HCT116 (cell line): Measurements from ENCODE around the gene CPLANE2. TPM values are rescaled to one million over a fixed set of nuclear protein-coding genes. Genes with fewer than 3 reads are reported as not detected.
A peak's percentile ranks its signal among the peaks of the same experiment; 100 is the strongest.

Experiments
- ATAC-seq: fragments of 200-7000 bp; cut with Tn5 transposase; 2 replicates; pipeline ENCODE4 v1.9.1; 2020; ENCODE audit warnings: mild to moderate bottlenecking, moderate library complexity
- BruUV-seq: library from RNA; stranded (reverse); fragments of 400-500 nt; replicated peaks from 2 replicates; lab custom pipeline; 2021; lab: Mats Ljungman, UMichigan
- CTCF ChIA-PET: fragments of 300-600 bp; sonication (Branson Sonifier 250); formaldehyde crosslinking; loops from one replicate; lab custom pipeline; 2021; ENCODE audit warnings: antibody characterized with exemption; lab: Charles Lee
- POLR2A ChIA-PET: fragments of 300-600, 350-600 bp; sonication (Branson Sonifier 250); formaldehyde crosslinking; loops from one replicate; lab custom pipeline; 2021; ENCODE audit warnings: antibody characterized with exemption; lab: Charles Lee
- RAD21 ChIA-PET, 2 experiments: fragments of 300-600 bp; sonication (Branson Sonifier 250); formaldehyde crosslinking; loops; one replicate each; lab custom pipeline; 2023; ENCODE audit warnings: low total read pairs in 2 of 2; ENCODE audit not compliant: uncharacterized antibody in 2 of 2, unreplicated experiment in 2 of 2, low non-redundant PET in 1 of 2; lab: Charles Lee
- DNase-seq: peaks from one replicate; pipeline ENCODE4 v3.0.0-alpha.2; 2010; ENCODE audit warnings: low read depth, low spot score
- H2AFZ ChIP-seq: fragments of 200-600 bp; shearing (Covaris generic), sonication (generic); 2 replicates; pipeline ENCODE4 v1.6.1; 2017; ENCODE audit warnings: low read depth, mixed run types, mixed read lengths, antibody characterized with exemption, low read length; ENCODE audit not compliant: poor library complexity, severe bottlenecking
- H3K27ac ChIP-seq: 2 replicates; pipeline ENCODE4 v1.5.1; 2012; ENCODE audit warnings: low read depth, low read length
- H3K27me3 ChIP-seq: fragments of 200-600 bp; sonication (generic); 2 replicates; pipeline ENCODE4 v1.6.1; 2016; ENCODE audit warnings: mixed run types, low read length, mixed read lengths; ENCODE audit not compliant: insufficient read depth
- H3K36me3 ChIP-seq, 2 experiments: fragments of 200-500 bp in 1 of 2; fragments of 200-600 bp in 1 of 2; sonication (Bioruptor generic) in 1 of 2; sonication (generic) in 1 of 2; 2 replicates each; pipeline versions ENCODE4 v1.5.1 to v1.6.1; 2014 to 2016; ENCODE audit warnings: low read length in 2 of 2, inconsistent platforms in 1 of 2, mixed read lengths in 1 of 2, mixed run types in 1 of 2; ENCODE audit not compliant: insufficient read depth in 2 of 2, control insufficient read depth in 1 of 2
- H3K4me1 ChIP-seq, 2 experiments: fragments of 200-600 bp in 1 of 2; sonication (generic) in 1 of 2; 2 replicates each; pipeline versions ENCODE4 v1.5.1 to v1.6.1; 2012 to 2017; ENCODE audit warnings: low read length in 2 of 2, inconsistent platforms in 1 of 2, mild to moderate bottlenecking in 1 of 2, mixed read lengths in 1 of 2, mixed run types in 1 of 2, moderate library complexity in 1 of 2; ENCODE audit not compliant: insufficient read depth in 2 of 2, control insufficient read depth in 1 of 2
- H3K4me2 ChIP-seq: fragments of 200-600 bp; sonication (generic); 2 replicates; pipeline ENCODE4 v1.6.1; 2017; ENCODE audit warnings: mixed run types, low read length, mixed read lengths
- H3K4me3 ChIP-seq, 2 experiments: fragments of 200-600 bp in 1 of 2; sonication (generic) in 1 of 2; replicated peaks in 1 of 2; 2 replicates each; pipeline ENCODE4 v1.5.1; 2011 to 2016; ENCODE audit warnings: low read length in 2 of 2, control low read depth in 1 of 2, low read depth in 1 of 2, mild to moderate bottlenecking in 1 of 2, mixed read lengths in 1 of 2, mixed run types in 1 of 2
- H3K79me2 ChIP-seq: fragments of 200-600 bp; sonication (generic); 2 replicates; pipeline ENCODE4 v1.6.1; 2017; ENCODE audit warnings: mild to moderate bottlenecking, mixed run types, low read length, moderate library complexity, mixed read lengths; ENCODE audit not compliant: insufficient read depth
- H3K9ac ChIP-seq: fragments of 200-600 bp; sonication (generic); 2 replicates; pipeline ENCODE4 v1.6.1; 2016; ENCODE audit warnings: low read length, mixed read lengths
- H3K9me2 ChIP-seq: fragments of 200-600 bp; sonication (generic), shearing (Covaris generic); 2 replicates; pipeline ENCODE4 v1.6.1; 2017; ENCODE audit warnings: mixed run types, mild to moderate bottlenecking, moderate library complexity; ENCODE audit not compliant: insufficient read depth
- H3K9me3 ChIP-seq, 2 experiments: fragments of 200-500 bp in 1 of 2; fragments of 200-600 bp in 1 of 2; sonication (Bioruptor generic) in 1 of 2; sonication (generic) in 1 of 2; 2 replicates each; pipeline ENCODE4 v1.6.1; 2014 to 2017; ENCODE audit warnings: low read length in 2 of 2, mixed read lengths in 2 of 2, inconsistent platforms in 1 of 2, low read depth in 1 of 2, mild to moderate bottlenecking in 1 of 2, mixed run types in 1 of 2, moderate library complexity in 1 of 2; ENCODE audit not compliant: control insufficient read depth in 1 of 2, insufficient read depth in 1 of 2
- H4K20me1 ChIP-seq: fragments of 200-600 bp; sonication (generic), shearing (Covaris generic); 2 replicates; pipeline ENCODE4 v1.6.1; 2017; ENCODE audit warnings: mixed run types, mild to moderate bottlenecking, moderate library complexity; ENCODE audit not compliant: insufficient read depth
- CBX3 ChIP-seq: IDR thresholded peaks from 2 replicates; pipeline ENCODE4 v1.6.1; 2012; ENCODE audit warnings: low read depth
- EGR1 ChIP-seq: IDR thresholded peaks from 2 replicates; pipeline ENCODE4 v1.6.1; 2012; ENCODE audit warnings: low read depth
- POLR2A ChIP-seq: IDR thresholded peaks from 2 replicates; pipeline ENCODE4 v1.7.0; 2011; ENCODE audit warnings: borderline replicate concordance; ENCODE audit not compliant: insufficient read depth, insufficient read length; ENCODE audit errors: extremely low read depth
- POLR2AphosphoS5 ChIP-seq: IDR thresholded peaks from 2 replicates; pipeline ENCODE4 v1.6.1; 2011; ENCODE audit warnings: mild to moderate bottlenecking, low read depth, low read length, moderate library complexity
- RAD21 ChIP-seq: IDR thresholded peaks from 2 replicates; pipeline ENCODE4 v1.6.1; 2012; ENCODE audit warnings: low read depth, mild to moderate bottlenecking
- YY1 ChIP-seq: IDR thresholded peaks from 2 replicates; pipeline ENCODE4 v1.6.1; 2011; ENCODE audit warnings: low read length, low read depth, moderate library complexity, mild to moderate bottlenecking; ENCODE audit not compliant: insufficient replicate concordance; ENCODE audit errors: extremely low read depth
- ZFX ChIP-seq: fragments of 450-650 bp; IDR thresholded peaks from 2 replicates; pipeline ENCODE4 v1.6.1; 2017
- intact Hi-C: fragments of 100-400 bp; cut with micrococcal nuclease; formaldehyde crosslinking; loops from 2 replicates; pipeline ENCODE4 v1.10.0; 2022
- total RNA-seq: library from RNA; stranded (reverse); gene quantifications from one replicate; pipeline ENCODE4 v1.2.1, GENCODE V29; 2021; ENCODE audit not compliant: unreplicated experiment
- TF ChIP-seq, protein P1 (sequence below): IDR thresholded peaks from 2 replicates; pipeline ENCODE4 v1.6.1; 2012

The CPLANE2 gene
- total RNA-seq, 1 experiment from 2014 or later = 8.1 TPM

GRCh38 chr1:16199157-16199501 lies 37.9 kb downstream of the CPLANE2 start:
- Histone ChIP-seq H3K27me3 (no peaks in the 10 kb centered on the region), H3K9ac (no peak overlapping the region), H3K36me3 (peaks cover 16 to 26% of the 10 kb centered on the region in 2 experiments; a peak in 3 of 4 replicates), H3K9me3 (no peaks in the 10 kb centered on the region), H2AFZ (no peak overlapping the region), H3K4me3 (no peak overlapping the region), H3K4me1 (no peaks in the 10 kb centered on the region), H3K79me2 (no peaks in the 10 kb centered on the region; the same call in 1 of the 2 replicates), H3K4me2 (no peak overlapping the region), H3K9me2 (no peaks in the 10 kb centered on the region), H4K20me1 (no peaks in the 10 kb centered on the region), H3K27ac (no peak overlapping the region)
- CTCF ChIA-PET = no interaction called here
- RAD21 ChIA-PET = no interaction called here
- intact Hi-C loops = no loop called here
- TF ChIP-seq ZFX = no peak
- TF ChIP-seq, protein P1, sequence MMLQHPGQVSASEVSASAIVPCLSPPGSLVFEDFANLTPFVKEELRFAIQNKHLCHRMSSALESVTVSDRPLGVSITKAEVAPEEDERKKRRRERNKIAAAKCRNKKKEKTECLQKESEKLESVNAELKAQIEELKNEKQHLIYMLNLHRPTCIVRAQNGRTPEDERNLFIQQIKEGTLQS = no peak
- TF ChIP-seq POLR2AphosphoS5 = no peak
- TF ChIP-seq EGR1 = no peak
- no peak for TF ChIP-seq RAD21
- no peak for TF ChIP-seq CBX3
- ATAC-seq = peak; percentile 28; the same call in 1 of the 2 replicates
- POLR2A ChIA-PET = no interaction called here
- no peak for DNase-seq
- no TSS peak for BruUV-seq

- ChIA-PET POLR2A (no interaction called here), CTCF (no interaction called here), RAD21 (no interaction called here)
- no TSS peak for BruUV-seq
- H3K27me3 ChIP-seq = no peaks in the 10 kb centered on the region
- intact Hi-C loops = no loop called here
- no peak overlapping the region for H3K9ac ChIP-seq
- peaks cover 12 to 26% of the 10 kb centered on the region in 2 experiments; a peak in 3 of 4 replicates for H3K36me3 ChIP-seq
- H2AFZ ChIP-seq = no peak overlapping the region
- H4K20me1 ChIP-seq = no peaks in the 10 kb centered on the region
- DNase-seq = no peak
- no peak overlapping the region for H3K27ac ChIP-seq
- no peaks in the 10 kb centered on the region for H3K79me2 ChIP-seq
- no peak for TF ChIP-seq POLR2A
- TF ChIP-seq YY1 = no peak
- TF ChIP-seq EGR1 = no peak
- no peaks in the 10 kb centered on the region for H3K9me3 ChIP-seq
- H3K4me3 ChIP-seq = no peak overlapping the region
- H3K4me1 ChIP-seq = no peaks in the 10 kb centered on the region
- ATAC-seq = no peak
- H3K4me2 ChIP-seq = no peak overlapping the region
- H3K9me2 ChIP-seq = no peaks in the 10 kb centered on the region
Observed at GRCh38 chr1:16198444-16199156, 38.4 kb downstream of the CPLANE2 start.
